GM19467 (cell line): Measurements from ENCODE around the gene RCAN3.
"Not testable (repeated sequence)": the region's sequence is repeated elsewhere in the genome, so short reads cannot be mapped to it uniquely, and the experiment has no call there.

Experiments
- ATAC-seq: cut with Tn5 transposase; IDR thresholded peaks from one replicate; pipeline ENCODE4 v1.9.1; 2021; ENCODE audit warnings: mild to moderate bottlenecking, moderate library complexity; ENCODE audit not compliant: unreplicated experiment

The RCAN3 gene

GRCh38 chr1:24508911-24509310, 6.3 kb downstream of the RCAN3 start:
- ATAC-seq = no peak

- no peak for ATAC-seq
Observed at GRCh38 chr1:24513706-24514105, 11.1 kb downstream of the RCAN3 start.

GRCh38 chr1:24514946-24515345, 12.3 kb downstream of the RCAN3 start:
- no peak for ATAC-seq

GRCh38 chr1:24515671-24516209, 13.1 kb downstream of the RCAN3 start:
- not testable (repeated sequence) for ATAC-seq

- ATAC-seq = no peak
Observed at GRCh38 chr1:24516506-24516905, 13.9 kb downstream of the RCAN3 start.

GRCh38 chr1:24517898-24518297, 15.3 kb downstream of the RCAN3 start:
- no peak for ATAC-seq

GRCh38 chr1:24520282-24520681, 17.6 kb downstream of the RCAN3 start:
- not testable (repeated sequence) for ATAC-seq

GRCh38 chr1:24525606-24526005, 23.0 kb downstream of the RCAN3 start:
- no peak for ATAC-seq

- no peak for ATAC-seq
Observed at GRCh38 chr1:24526045-24526444, 23.4 kb downstream of the RCAN3 start.

- no peak for ATAC-seq
Observed at GRCh38 chr1:24526940-24527542, 24.4 kb downstream of the RCAN3 start.

GRCh38 chr1:24528744-24529143, 26.1 kb downstream of the RCAN3 start:
- ATAC-seq = no peak

- not testable (repeated sequence) for ATAC-seq
Observed at GRCh38 chr1:24529292-24529691, 26.7 kb downstream of the RCAN3 start.

GRCh38 chr1:24535021-24535424, 32.4 kb downstream of the RCAN3 start:
- no peak for ATAC-seq

- no peak for ATAC-seq
Observed at GRCh38 chr1:24535778-24536177, 33.1 kb downstream of the RCAN3 start.

GRCh38 chr1:24536391-24536840, 33.8 kb downstream of the RCAN3 start:
- no peak for ATAC-seq

GRCh38 chr1:24540051-24540905, 37.6 kb downstream of the RCAN3 start:
- no peak for ATAC-seq

- ATAC-seq = no peak
Observed at GRCh38 chr1:24540906-24541710, 38.5 kb downstream of the RCAN3 start.

- ATAC-seq = no peak
Observed at GRCh38 chr1:24541711-24542346, 39.2 kb downstream of the RCAN3 start.

- ATAC-seq = no peak
Observed at GRCh38 chr1:24544239-24544638, 41.6 kb downstream of the RCAN3 start.

- no peak for ATAC-seq
Observed at GRCh38 chr1:24545662-24546061, 43.0 kb downstream of the RCAN3 start.

- ATAC-seq = no peak
Observed at GRCh38 chr1:24547195-24547594, 44.6 kb downstream of the RCAN3 start.
